Activated CD4-positive, alpha-beta T cell treated with anti-CD3 and anti-CD28 coated beads, Interleukin-2, amount 10 ng/mL, durations not matched to agents 7 days and 5 days (primary cell): ENCODE measurements around the gene ADAP1. TPM values are rescaled to one million over a fixed set of nuclear protein-coding genes. Genes with fewer than 3 reads are reported as not detected.
"Not testable (repeated sequence)": the region's sequence is repeated elsewhere in the genome, so short reads cannot be mapped to it uniquely, and the experiment has no call there.

Experiments used
- CTCF ChIA-PET: fragments of 350-600 bp; sonication (Branson Sonifier 250); formaldehyde crosslinking; loops from one replicate; lab custom pipeline; 2021; ENCODE audit warnings: antibody characterized with exemption; lab: Charles Lee
- POLR2A ChIA-PET: fragments of 350-600 bp; sonication (Branson Sonifier 250); formaldehyde crosslinking; loops from one replicate; lab custom pipeline; 2021; ENCODE audit warnings: antibody characterized with exemption; lab: Charles Lee
- DNase-seq: peaks from one replicate; pipeline ENCODE4 v3.0.0-alpha.2; 2020
- H3K27ac Mint-ChIP-seq: one replicate; pipeline ENCODE4 v1.8.0; 2021; ENCODE audit warnings: mild to moderate bottlenecking, moderate library complexity, mixed read lengths
- H3K27me3 Mint-ChIP-seq: one replicate; pipeline ENCODE4 v1.8.0; 2021; ENCODE audit warnings: mixed read lengths
- H3K36me3 Mint-ChIP-seq: one replicate; pipeline ENCODE4 v1.8.0; 2021; ENCODE audit warnings: low read depth, mixed read lengths
- H3K4me1 Mint-ChIP-seq: one replicate; pipeline ENCODE4 v1.8.0; 2021; ENCODE audit warnings: mixed read lengths
- H3K4me3 Mint-ChIP-seq: one replicate; pipeline ENCODE4 v1.8.0; 2021; ENCODE audit warnings: mild to moderate bottlenecking, moderate library complexity, mixed read lengths
- H3K9me3 Mint-ChIP-seq: one replicate; pipeline ENCODE4 v1.8.0; 2021; ENCODE audit warnings: mixed read lengths
- total RNA-seq, 2 experiments: library from RNA; stranded (reverse); gene quantifications; one replicate each; pipeline ENCODE4 v1.2.3, GENCODE V29; 2021

Gene ADAP1
- total RNA-seq, 2 experiments from 2014 or later, result 12.4 to 13.5 TPM

DNA sequence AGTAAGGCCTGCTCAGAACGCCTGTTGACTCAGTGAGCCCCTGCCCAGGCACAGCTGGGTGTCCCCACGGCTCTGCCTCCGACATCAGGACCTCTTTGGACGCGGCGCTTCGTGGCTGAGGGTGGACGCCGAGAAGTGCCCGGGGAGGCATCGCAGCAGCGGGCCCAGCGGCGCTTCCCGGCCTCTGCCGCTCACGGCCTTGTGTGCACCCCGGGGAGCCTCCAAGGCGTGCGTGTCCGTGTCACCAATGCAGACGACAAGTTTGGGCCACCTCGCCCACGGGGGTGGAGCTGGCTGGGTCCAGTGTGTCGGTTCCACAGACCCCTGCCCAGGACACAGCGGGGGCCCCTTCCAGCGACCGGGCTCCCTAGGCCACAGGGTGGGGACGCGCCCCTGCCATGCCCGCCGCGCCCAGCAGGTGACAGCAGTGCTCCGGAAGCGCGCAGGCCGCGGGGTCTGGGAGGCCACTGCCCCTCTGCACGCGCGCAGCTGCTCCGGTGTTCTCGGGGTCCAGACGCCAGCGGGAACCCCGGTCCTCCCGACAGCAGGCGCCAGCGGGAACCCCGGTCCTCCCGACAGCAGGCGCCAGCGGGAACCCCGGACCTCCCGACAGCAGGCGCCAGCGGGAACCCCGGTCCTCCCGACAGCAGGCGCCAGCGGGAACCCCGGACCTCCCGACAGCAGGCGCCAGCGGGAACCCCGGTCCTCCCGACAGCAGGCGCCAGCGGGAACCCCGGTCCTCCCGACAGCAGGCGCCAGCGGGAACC, 45.7 kb downstream of the ADAP1 start:
- peaks cover 12% of the 10 kb centered on the region for H3K4me1 Mint-ChIP-seq
- CTCF ChIA-PET, result interaction anchor here (1.2 to 3.9 kb wide), 7 partner anchors 9 to 85 kb away, joined by 3 to 19 read pairs (median 8); no protein-coding TSS in a partner anchor
- H3K4me3 Mint-ChIP-seq, H3K36me3 Mint-ChIP-seq, POLR2A ChIA-PET, H3K27me3 Mint-ChIP-seq, H3K27ac Mint-ChIP-seq, H3K9me3 Mint-ChIP-seq: not testable (repeated sequence)
- peak; percentile 57 for DNase-seq

DNA sequence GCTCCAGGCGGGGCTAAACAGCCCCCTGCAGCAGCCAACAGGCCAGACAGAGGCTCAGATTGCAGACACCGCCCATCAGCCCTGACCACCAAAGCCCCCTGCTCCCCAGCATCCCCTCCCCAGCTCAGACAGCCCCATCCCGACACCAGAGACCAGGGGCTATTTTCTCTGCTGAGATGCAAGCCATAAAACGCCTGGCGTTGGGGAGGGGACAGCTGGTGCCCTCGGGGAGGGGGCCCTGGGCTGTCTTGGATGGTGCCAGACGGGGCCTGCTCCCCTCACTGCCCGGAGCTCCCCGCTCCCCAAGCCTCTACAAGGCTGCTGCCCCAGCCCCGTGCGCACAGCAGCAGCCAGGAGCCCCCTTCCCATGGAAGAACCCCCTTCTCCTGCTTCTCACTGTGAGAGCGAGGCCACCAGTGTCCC, 46.3 kb downstream of the ADAP1 start:
- no peak overlapping the region for H3K4me3 Mint-ChIP-seq
- CTCF ChIA-PET, result interaction anchor here (1.2 to 3.9 kb wide), 6 partner anchors 10 to 85 kb away, joined by 3 to 19 read pairs (median 6); no protein-coding TSS in a partner anchor
- POLR2A ChIA-PET, result no interaction called here
- DNase-seq, result no peak
- peaks cover 4% of the 10 kb centered on the region for H3K27me3 Mint-ChIP-seq
- H3K27ac Mint-ChIP-seq, result no peak overlapping the region
- H3K36me3 Mint-ChIP-seq, result no peaks in the 10 kb centered on the region
- peaks cover 12% of the 10 kb centered on the region for H3K4me1 Mint-ChIP-seq
- no peaks in the 10 kb centered on the region for H3K9me3 Mint-ChIP-seq

DNA sequence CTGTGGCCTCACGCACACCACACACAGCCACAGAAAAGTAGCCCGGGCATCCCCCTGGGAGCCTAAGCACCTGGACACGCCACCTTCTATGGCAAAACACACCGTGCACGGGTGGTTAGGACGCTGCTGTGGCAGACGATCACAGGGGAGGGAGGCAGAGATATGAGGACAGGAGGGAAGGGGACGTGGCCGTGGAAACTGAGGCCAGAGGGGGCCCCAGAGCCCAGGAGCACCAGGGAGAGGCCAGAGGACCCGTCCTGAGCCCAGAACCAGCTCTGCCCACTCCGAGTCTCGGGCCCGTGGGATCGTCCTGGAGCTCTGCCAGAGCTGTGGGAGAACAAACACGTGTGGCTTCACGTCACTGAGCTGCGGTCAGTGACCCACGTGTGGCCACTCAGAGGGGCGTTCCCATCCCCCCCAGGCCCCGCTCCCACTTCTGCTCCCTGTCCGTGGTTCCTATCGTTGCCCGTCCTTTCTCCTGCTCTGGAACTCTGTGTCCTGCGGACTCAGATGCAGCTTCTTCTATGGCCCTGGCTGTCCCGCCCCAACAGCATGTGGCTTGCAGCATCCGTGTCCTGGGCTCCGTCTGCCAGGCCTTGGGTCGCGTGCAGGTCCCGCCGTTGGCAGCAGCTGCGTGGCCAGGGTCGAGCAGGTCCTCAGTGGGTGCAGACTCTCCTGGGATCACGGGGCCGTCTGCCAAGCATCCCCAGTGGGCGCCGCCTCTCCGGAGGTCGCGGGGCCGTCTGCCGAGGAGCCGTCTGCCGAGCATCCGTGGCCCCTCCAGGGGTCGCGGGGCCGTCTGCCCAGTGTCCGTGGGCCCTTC, 47.1 kb downstream of the ADAP1 start:
- Mint-ChIP-seq H3K4me3 (no peak overlapping the region), H3K27ac (no peak overlapping the region), H3K27me3 (peaks cover 4% of the 10 kb centered on the region), H3K36me3 (no peaks in the 10 kb centered on the region), H3K9me3 (no peaks in the 10 kb centered on the region), H3K4me1 (peaks cover 12% of the 10 kb centered on the region)
- CTCF ChIA-PET, result interaction anchor here (1.2 to 3.9 kb wide), 6 partner anchors 11 to 86 kb away, joined by 3 to 19 read pairs (median 6); no protein-coding TSS in a partner anchor
- DNase-seq, result peak; percentile 44
- POLR2A ChIA-PET, result no interaction called here

DNA sequence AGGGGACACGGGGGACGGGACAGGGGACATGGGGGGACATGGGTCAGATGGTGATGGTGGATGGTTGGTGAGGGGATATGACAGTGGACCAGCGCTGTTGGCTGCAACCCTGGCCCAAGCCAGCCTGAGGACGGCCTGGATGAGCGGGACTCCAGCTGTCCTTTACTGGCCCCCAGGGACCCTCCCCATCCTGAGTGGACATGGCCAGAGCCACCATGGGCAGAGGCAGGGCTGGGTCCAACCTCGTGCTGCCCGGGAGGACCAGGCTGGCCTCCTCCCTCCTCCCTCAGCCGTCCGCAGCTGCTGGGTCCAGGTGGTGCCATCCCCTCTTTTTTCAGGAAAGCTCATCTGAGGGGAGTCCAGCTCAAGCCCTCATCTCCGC, 47.7 kb downstream of the ADAP1 start:
- Mint-ChIP-seq H3K4me1 (peaks cover 12% of the 10 kb centered on the region), H3K36me3 (no peaks in the 10 kb centered on the region), H3K27me3 (peaks cover 4% of the 10 kb centered on the region), H3K4me3 (no peak overlapping the region), H3K9me3 (no peaks in the 10 kb centered on the region), H3K27ac (no peak overlapping the region)
- POLR2A ChIA-PET, result no interaction called here
- DNase-seq, result peak; percentile 25
- CTCF ChIA-PET, result no interaction called here

DNA sequence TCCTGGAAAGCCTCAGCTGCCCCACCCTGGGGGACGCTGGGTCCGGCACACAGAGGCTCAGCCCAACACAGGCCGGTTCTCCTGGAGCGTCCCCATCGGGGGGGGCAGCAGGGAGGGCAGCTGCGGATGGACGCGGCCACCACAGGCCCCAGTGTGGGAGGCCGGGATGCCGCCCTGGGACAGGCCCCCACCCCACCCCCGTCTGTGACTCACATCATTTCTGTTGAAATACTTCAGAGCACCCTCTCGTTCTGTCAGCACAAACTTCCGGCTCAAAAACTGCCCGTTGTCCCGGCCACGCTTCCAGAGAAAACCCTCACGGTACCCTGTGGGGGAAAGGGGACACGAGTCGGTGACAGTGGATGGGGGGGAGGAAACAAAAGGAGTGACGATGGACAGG, 49.6 kb downstream of the ADAP1 start:
- Mint-ChIP-seq H3K27me3 (peaks cover 2% of the 10 kb centered on the region), H3K4me3 (no peak overlapping the region), H3K36me3 (no peaks in the 10 kb centered on the region), H3K4me1 (peaks cover 5% of the 10 kb centered on the region), H3K27ac (no peak overlapping the region), H3K9me3 (no peaks in the 10 kb centered on the region)
- ChIA-PET CTCF (no interaction called here), POLR2A (no interaction called here)
- no peak for DNase-seq

DNA sequence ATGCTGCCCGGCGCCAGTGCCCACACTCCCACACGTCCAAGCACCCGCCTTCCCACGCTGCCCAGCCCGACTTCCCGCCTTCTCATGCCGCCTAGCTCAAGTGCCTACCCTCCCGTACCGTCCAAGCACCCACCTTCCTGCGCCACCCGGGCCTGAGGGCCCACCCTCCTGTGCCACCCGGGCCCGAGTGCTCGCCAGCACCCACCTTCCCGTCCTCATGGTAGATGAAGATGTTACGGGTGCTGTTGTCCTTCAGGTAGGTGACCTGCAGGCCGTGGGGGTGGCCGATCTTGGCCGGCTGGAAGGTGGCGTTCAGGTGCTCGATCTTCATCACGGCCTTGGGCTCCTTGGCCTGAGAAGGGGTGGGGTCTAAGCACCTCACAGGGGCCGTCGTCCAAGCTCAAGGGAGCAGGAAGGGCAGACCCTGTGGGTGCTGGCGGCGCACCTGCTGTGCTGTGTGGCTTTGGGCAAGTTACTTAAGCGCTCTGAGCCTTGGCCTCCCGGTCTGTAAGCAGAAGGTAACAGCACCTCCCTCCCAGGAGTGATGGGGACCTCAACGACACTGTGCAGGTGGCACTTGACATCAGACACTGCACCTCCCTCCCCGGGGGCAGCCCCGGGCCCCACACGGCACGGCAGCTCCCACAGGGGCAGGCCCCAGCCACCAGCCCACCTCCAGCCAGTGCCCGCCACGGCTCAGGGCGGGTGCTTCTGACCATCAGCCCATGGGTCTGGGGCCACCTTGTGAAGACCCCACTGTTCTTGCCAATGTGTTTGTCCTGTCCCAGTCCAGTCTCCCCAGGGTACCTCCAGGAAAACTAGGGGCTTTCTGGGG, 50.3 kb downstream of the ADAP1 start:
- CTCF ChIA-PET, result no interaction called here
- no peaks in the 10 kb centered on the region for H3K9me3 Mint-ChIP-seq
- H3K4me3 Mint-ChIP-seq, result no peak overlapping the region
- peaks cover 3% of the 10 kb centered on the region for H3K4me1 Mint-ChIP-seq
- DNase-seq, result no peak
- H3K27ac Mint-ChIP-seq, result no peak overlapping the region
- H3K27me3 Mint-ChIP-seq, result no peaks in the 10 kb centered on the region
- H3K36me3 Mint-ChIP-seq, result no peaks in the 10 kb centered on the region
- POLR2A ChIA-PET, result no interaction called here

DNA sequence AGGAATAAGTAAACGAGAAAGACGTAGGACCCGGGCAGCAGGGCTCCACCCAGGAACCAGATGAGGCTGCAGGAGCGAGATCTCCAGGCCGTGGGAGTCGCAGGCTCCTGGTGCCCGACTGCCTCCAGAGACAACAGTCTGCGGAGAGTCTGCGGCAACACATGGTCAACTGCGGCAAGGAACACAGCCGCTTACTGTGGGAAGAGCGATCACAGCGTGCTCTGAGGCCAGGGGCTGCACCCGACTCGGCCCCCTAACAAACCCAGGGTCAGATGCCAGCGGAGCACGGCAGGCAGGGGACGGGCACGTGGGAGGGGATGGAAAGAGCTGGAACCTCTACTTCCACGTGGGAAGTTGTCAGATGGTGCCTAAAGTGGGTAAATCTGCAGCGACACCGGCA, 51.5 kb downstream of the ADAP1 start:
- H3K36me3 Mint-ChIP-seq, result no peaks in the 10 kb centered on the region
- no peaks in the 10 kb centered on the region for H3K27me3 Mint-ChIP-seq
- no peak overlapping the region for H3K27ac Mint-ChIP-seq
- POLR2A ChIA-PET, result no interaction called here
- no peak overlapping the region for H3K4me3 Mint-ChIP-seq
- no peaks in the 10 kb centered on the region for H3K4me1 Mint-ChIP-seq
- DNase-seq, result no peak
- CTCF ChIA-PET, result no interaction called here
- no peaks in the 10 kb centered on the region for H3K9me3 Mint-ChIP-seq

DNA sequence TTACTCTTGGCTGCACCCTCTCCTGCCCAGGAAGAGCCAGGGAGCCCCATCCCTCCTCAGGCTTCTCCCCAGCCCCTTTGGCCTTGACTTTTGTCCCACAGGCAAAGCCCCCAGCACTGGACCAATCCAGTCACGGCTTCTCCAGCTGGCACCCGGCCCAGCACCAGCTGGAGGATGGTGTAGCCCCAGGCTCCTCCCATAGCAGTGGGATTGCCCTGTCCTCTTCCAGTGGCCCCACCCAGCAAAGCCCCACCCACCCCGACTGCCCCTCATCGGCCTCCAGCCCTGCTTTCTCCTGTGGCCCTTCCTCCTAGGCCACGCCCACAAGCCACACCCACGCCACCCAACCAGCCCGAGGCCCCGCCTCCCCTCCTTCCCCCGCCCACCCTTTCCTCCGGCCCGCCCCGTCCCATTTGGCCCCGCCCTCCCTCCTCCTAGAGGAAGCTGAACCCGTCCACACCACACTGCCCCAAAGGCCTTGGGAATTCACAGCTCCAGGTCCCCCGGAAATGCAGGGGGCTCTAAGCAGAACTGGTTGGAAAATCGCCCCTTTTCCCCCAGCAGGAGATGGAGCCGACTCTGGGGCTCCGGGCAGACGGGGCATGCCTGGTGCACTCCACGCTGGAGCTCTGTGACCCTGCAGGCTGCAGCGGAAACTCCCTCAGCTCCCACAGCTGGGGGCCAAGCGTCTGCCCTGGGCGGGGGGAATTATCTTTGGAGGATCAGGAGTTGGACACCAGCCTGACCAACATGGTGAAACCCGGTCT, 52.9 kb downstream of the ADAP1 start:
- Mint-ChIP-seq H3K36me3 (no peaks in the 10 kb centered on the region), H3K4me3 (no peak overlapping the region), H3K4me1 (no peaks in the 10 kb centered on the region), H3K9me3 (no peaks in the 10 kb centered on the region), H3K27ac (no peak overlapping the region), H3K27me3 (no peaks in the 10 kb centered on the region)
- ChIA-PET POLR2A (interaction anchor here (0.7 kb wide), 1 partner anchor 70 kb away, joined by 3 read pairs; the partner anchor contains the start of gene SUN1), CTCF (interaction anchor here (1.0 to 1.2 kb wide), 4 partner anchors 16 to 638 kb away, joined by 3 read pairs; no protein-coding TSS in a partner anchor)
- peak; percentile 39 for DNase-seq

DNA sequence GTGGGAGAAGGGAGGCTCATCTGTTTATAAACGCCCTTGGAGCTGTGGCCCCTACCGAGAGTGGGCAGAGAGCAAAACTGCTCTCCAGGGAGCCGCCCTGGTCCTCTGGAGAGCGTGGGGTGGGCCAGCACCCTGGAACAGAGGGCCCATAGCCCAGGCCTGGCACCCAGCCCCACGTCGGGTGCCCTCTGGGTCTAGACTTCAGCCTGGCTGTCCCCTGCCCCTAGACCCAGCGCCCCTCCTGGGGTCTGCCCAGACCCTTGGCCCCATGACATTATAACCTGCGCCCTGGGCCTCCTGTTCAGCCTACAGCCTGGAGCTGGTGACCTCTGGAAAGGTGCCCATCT, 53.5 kb downstream of the ADAP1 start:
- CTCF ChIA-PET, result interaction anchor here (1.0 to 1.9 kb wide), 6 partner anchors 9 to 637 kb away, joined by 3 to 5 read pairs (median 3); no protein-coding TSS in a partner anchor
- H3K4me1 Mint-ChIP-seq, result no peaks in the 10 kb centered on the region
- no peaks in the 10 kb centered on the region for H3K27me3 Mint-ChIP-seq
- POLR2A ChIA-PET, result interaction anchor here (0.7 kb wide), 1 partner anchor 69 kb away, joined by 3 read pairs; the partner anchor contains the start of gene SUN1
- H3K27ac Mint-ChIP-seq, result no peak overlapping the region
- H3K9me3 Mint-ChIP-seq, result no peaks in the 10 kb centered on the region
- DNase-seq, result no peak
- no peak overlapping the region for H3K4me3 Mint-ChIP-seq
- H3K36me3 Mint-ChIP-seq, result peaks cover 5% of the 10 kb centered on the region

DNA sequence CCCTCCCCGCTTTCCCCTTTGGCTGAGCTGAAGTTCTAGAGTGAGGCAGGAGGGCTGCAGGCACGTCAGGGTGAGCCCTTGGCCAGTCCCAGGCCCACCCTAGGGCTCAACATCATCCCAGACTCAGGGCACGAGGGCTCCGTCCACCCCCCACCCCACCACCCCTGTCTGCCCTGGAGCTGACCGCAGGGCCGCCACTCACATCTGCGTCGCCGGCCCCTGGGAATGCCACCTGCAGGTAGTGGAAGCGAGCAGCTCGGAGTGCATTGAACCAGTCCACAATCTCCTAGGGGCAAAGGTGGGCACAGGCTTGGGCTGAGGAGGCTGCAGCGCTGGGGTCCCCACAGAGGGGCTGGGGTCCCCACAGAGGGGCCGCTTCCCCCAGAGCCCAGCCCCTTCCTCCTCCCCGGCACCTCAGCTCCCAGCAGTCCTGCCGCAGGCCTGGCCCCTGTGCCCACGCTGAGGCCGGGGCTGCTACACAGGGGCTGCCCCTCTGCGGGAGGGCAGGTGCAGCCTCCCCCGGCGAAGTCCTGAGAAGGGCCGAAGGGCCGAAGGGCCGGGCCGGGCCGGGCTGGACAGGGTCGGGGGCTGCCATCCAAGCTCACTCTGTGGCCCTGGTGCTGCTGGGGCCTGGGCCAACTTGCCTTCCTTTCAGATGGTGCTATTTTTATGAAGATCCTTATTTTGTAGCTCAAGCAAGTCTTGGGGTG, 54.0 kb downstream of the ADAP1 start:
- Mint-ChIP-seq H3K9me3 (no peaks in the 10 kb centered on the region), H3K4me3 (no peak overlapping the region), H3K27ac (no peak overlapping the region), H3K4me1 (no peaks in the 10 kb centered on the region), H3K36me3 (peaks cover 8% of the 10 kb centered on the region), H3K27me3 (no peaks in the 10 kb centered on the region)
- ChIA-PET CTCF (interaction anchor here (1.1 to 1.9 kb wide), 3 partner anchors 9 to 92 kb away, joined by 3 to 5 read pairs (median 4); no protein-coding TSS in a partner anchor), POLR2A (no interaction called here)
- no peak for DNase-seq

DNA sequence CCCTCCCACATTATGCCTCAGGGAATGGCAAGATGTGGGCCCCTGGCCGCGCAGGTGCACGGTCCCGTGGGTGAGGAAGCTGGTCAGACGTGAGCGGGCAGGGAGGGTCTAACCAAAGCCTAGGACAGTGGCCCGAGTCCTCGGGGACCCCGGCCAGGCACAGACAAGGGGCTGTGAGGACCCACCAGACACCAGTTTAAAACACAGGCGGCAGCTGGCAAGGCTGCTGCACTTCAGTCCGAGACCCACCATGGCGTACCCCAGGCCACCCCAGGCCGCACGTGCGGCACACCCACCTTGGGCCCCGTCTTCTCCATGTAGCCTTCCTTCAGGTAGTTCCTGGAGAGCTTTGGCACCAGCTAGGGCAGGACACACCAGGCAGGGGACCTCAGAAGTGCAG, 54.7 kb downstream of the ADAP1 start:
- no peak overlapping the region for H3K27ac Mint-ChIP-seq
- H3K27me3 Mint-ChIP-seq, result no peaks in the 10 kb centered on the region
- H3K4me3 Mint-ChIP-seq, result no peak overlapping the region
- no peak for DNase-seq
- no peaks in the 10 kb centered on the region for H3K9me3 Mint-ChIP-seq
- H3K36me3 Mint-ChIP-seq, result peaks cover 11% of the 10 kb centered on the region
- POLR2A ChIA-PET, result no interaction called here
- CTCF ChIA-PET, result interaction anchor here (1.4 to 1.9 kb wide), 2 partner anchors 8 to 93 kb away, joined by 4 to 5 read pairs; no protein-coding TSS in a partner anchor
- H3K4me1 Mint-ChIP-seq, result no peaks in the 10 kb centered on the region
